Retinal pigment epithelial cell (primary cell): ENCODE measurements around the gene DCC.

Experiments used
- DNase-seq: peaks from one replicate; pipeline ENCODE4 v3.0.0-alpha.2; 2010; ENCODE audit warnings: low read depth
- H3K4me3 ChIP-seq: 2 replicates; pipeline ENCODE4 v1.5.1; 2011; ENCODE audit warnings: mild to moderate bottlenecking, low read length, control low read depth, moderate library complexity
- TF ChIP-seq, protein P1 (sequence below): conservative IDR thresholded peaks from 2 replicates; pipeline ENCODE4 v1.5.1; 2011; ENCODE audit warnings: low read depth, low read length, control low read depth, inconsistent platforms

Gene DCC

DNA sequence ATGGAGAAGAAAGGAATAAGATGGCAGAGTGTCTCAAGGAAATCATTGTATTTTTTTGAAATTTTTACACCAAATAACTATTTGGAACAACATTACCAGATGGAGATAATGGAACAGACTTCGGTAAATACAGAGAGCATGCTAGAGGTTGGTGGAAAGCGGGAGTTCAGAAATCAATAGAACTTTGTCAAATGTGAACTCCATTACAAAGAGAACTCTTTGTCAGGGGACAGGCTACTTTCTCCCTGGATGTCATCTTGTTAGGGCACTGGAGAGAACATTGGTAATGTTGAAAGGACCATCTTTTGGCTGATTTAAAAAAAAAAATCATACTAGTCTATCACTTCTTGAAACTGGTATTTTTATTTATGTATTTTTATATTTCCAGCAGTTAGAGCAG, 30.8 kb downstream of the DCC start:
- TF ChIP-seq, protein P1, sequence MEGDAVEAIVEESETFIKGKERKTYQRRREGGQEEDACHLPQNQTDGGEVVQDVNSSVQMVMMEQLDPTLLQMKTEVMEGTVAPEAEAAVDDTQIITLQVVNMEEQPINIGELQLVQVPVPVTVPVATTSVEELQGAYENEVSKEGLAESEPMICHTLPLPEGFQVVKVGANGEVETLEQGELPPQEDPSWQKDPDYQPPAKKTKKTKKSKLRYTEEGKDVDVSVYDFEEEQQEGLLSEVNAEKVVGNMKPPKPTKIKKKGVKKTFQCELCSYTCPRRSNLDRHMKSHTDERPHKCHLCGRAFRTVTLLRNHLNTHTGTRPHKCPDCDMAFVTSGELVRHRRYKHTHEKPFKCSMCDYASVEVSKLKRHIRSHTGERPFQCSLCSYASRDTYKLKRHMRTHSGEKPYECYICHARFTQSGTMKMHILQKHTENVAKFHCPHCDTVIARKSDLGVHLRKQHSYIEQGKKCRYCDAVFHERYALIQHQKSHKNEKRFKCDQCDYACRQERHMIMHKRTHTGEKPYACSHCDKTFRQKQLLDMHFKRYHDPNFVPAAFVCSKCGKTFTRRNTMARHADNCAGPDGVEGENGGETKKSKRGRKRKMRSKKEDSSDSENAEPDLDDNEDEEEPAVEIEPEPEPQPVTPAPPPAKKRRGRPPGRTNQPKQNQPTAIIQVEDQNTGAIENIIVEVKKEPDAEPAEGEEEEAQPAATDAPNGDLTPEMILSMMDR = no peak
- no peak for DNase-seq

DNA sequence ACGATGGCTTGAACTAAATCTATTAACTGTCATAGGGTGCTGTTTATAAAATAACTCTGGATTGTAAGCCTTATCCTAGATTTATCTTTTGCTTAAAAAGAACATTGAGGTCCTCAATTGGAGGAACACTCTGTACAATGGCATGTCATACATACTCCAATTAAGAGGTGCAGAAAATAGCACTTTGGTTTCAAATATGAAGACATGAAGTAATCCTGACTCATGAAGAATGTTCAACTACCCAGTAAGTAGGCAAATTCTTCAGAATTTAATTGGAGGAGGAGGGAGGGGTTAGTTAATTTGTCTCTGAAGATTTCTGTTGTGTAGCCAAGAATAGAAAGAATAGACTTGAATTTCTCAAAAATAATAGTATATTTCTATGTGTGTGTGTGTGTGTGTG, 36.1 kb downstream of the DCC start:
- TF ChIP-seq, protein P1 = no peak
- DNase-seq = no peak
- no peak overlapping the region for H3K4me3 ChIP-seq

More for the DNA sequence above, 30.8 kb downstream of the DCC start:
- no peak overlapping the region for H3K4me3 ChIP-seq

DNA sequence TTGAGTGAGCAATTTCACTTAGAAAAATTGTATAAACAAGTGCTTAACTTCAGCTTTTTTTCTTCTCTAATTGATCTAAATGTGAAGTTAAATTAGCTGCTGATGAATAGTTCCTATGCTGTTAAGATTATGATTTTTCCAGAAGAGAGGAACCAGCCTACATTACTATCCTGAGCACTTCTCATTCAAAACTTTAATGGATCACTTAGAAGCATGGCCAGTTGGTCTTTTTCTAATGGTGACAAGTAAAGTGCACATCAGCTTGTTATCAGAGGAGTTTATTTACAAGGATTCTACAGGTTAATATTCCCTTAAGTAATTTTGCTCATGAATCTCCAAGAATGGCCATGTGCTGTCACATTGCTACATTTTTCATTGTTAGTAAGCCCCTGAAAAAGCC, 37.1 kb downstream of the DCC start:
- TF ChIP-seq, protein P1 = no peak
- no peak overlapping the region for H3K4me3 ChIP-seq
- DNase-seq = no peak

DNA sequence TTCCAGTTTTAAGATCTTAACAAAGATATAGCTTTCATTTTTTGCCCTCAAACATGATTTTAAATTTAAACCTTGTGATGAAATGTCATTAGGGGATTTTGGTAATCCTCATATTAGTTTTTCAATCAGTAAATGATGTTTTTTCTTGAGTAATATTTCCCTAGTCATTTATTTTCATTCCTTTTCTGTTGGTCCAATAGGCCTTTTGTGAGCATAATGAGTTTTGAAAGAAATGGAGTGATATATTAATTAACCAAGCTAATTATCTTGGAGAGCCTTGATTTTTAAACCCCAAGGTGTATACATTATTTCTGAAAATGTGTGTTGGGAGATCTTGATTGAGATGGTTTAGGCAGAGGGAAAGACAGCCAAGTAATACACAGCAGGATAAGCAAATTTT, 46.3 kb downstream of the DCC start:
- no peak for DNase-seq
- no peak overlapping the region for H3K4me3 ChIP-seq
- TF ChIP-seq, protein P1 = no peak

DNA sequence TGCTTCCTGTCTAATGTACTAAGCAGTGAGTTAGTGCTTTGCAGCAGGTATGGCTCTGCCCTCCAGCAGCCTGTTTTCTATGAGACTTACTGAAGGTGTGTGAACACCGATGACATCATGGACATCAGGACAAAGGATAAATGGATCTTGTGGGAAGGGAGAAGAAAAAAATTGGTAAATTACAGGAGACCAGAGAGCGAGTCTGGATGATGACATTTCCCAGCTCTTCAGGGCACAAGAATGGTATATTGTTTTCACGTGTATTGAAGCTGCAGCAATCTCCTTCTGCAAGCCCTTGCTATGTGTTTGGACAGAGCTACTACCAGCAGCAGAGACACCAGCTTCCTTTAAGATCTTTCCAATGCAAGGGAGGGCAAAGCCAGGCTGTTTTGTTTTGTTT, 47.2 kb downstream of the DCC start:
- H3K4me3 ChIP-seq = no peak overlapping the region
- TF ChIP-seq, protein P1 = no peak
- no peak for DNase-seq

DNA sequence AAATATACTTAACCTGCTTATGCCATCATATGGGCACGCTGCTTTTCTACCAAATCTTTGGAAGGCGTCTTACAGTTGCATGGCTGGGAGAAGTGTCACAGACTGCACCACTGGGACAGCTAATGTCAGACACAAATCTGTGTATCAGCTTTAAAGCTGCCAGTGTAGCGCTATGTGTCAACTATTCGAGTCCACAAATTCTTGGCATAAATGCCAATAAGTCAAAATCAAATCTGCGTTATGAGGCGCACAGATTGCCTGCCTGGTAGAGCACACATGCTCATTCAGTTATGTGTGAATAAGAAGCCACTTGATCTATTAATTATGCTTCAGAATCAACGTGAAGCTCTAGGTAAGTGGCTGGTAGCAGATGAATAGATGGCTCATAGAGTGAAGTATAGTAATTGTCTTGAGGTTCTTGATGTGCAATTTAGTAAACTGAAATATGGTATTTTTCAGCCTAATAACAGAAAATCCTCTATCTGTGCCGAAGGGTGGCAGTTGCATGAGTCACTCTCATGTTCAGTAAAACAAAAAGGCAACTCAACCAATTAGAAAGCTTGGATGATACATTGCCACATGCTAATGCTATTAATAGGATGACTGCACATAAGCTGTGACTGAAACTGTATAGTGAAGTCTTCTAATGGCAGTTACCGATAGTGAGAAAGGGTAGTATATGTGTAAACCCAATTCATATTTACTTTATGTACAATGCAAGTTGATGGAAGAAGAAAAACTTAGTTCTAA, 52.0 kb downstream of the DCC start:
- DNase-seq = no peak
- TF ChIP-seq, protein P1 = no peak

DNA sequence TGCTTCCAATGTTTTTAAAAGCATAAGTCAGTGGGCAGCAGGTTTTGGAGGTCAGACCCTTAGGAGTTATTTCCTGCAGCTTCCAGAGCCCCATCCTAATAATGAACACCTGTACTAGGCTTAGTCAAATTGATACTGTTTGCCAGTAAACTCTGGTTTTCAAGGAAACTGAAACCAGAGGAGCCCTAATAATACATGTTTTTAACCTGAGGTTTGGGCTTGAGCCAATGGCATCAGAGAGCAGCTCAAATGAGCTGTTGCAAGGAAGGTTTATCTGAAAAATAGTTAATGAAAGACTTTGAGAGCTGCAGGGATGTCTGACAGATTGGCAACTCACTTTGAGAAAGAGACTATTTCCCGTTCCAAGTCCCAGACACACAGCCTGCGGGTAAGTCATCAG, 54.6 kb downstream of the DCC start:
- no peak overlapping the region for H3K4me3 ChIP-seq
- TF ChIP-seq, protein P1 = no peak
- no peak for DNase-seq

More for the DNA sequence above, 52.0 kb downstream of the DCC start:
- no peak overlapping the region for H3K4me3 ChIP-seq
